Mesothelial cell of epicardium (in vitro differentiated cells): ENCODE data around the gene ZNF835. TPM values are rescaled to one million over a fixed set of nuclear protein-coding genes. Genes with fewer than 3 reads are reported as not detected.

Source experiments
- DNase-seq, 2 experiments: peaks; one replicate each; pipeline ENCODE4 v3.0.0; 2021; ENCODE audit warnings: low spot score in 2 of 2; ENCODE audit not compliant: unreplicated experiment in 2 of 2
- H3K27ac Mint-ChIP-seq: 2 replicates; pipeline ENCODE4 v1.8.0; 2021; ENCODE audit warnings: mixed read lengths
- H3K27me3 Mint-ChIP-seq: 2 replicates; pipeline ENCODE4 v1.8.0; 2021; ENCODE audit warnings: low read depth, mixed read lengths
- H3K36me3 Mint-ChIP-seq: 2 replicates; pipeline ENCODE4 v1.8.0; 2021; ENCODE audit warnings: mixed read lengths
- H3K4me1 Mint-ChIP-seq: 2 replicates; pipeline ENCODE4 v1.8.0; 2021; ENCODE audit warnings: mixed read lengths
- H3K4me3 Mint-ChIP-seq: 2 replicates; pipeline ENCODE4 v1.8.0; 2021; ENCODE audit warnings: mild to moderate bottlenecking, moderate library complexity, mixed read lengths
- H3K9me3 Mint-ChIP-seq: 2 replicates; pipeline ENCODE4 v1.8.0; 2021; ENCODE audit warnings: mixed read lengths
- total RNA-seq: library from RNA; stranded (reverse); gene quantifications from 3 replicates; pipeline ENCODE4 v1.2.1, GENCODE V29; 2021
- TF ChIP-seq, protein P1 (sequence below): fragments of 200-600 bp; sonication (generic); IDR thresholded peaks from one replicate; pipeline ENCODE4 v1.5.0; 2021; ENCODE audit warnings: antibody characterized with exemption; ENCODE audit not compliant: unreplicated experiment

The ZNF835 gene
- 0.07 to 0.34 TPM in 2 of 3 replicates, not detected in the other for total RNA-seq

- Mint-ChIP-seq H3K27ac (no peak within 1 kb of the TSS), H3K27me3 (no peaks in the 10 kb centered on the region), H3K9me3 (peaks cover 37% of the 10 kb centered on the region), H3K4me1 (no peaks in the 10 kb centered on the region), H3K4me3 (no peak within 1 kb of the TSS), H3K36me3 (peaks cover 3% of the 10 kb centered on the region)
- TF ChIP-seq, protein P1, sequence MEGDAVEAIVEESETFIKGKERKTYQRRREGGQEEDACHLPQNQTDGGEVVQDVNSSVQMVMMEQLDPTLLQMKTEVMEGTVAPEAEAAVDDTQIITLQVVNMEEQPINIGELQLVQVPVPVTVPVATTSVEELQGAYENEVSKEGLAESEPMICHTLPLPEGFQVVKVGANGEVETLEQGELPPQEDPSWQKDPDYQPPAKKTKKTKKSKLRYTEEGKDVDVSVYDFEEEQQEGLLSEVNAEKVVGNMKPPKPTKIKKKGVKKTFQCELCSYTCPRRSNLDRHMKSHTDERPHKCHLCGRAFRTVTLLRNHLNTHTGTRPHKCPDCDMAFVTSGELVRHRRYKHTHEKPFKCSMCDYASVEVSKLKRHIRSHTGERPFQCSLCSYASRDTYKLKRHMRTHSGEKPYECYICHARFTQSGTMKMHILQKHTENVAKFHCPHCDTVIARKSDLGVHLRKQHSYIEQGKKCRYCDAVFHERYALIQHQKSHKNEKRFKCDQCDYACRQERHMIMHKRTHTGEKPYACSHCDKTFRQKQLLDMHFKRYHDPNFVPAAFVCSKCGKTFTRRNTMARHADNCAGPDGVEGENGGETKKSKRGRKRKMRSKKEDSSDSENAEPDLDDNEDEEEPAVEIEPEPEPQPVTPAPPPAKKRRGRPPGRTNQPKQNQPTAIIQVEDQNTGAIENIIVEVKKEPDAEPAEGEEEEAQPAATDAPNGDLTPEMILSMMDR = no peak
- no peak for DNase-seq
These were observed at the start of gene ZNF835 for GRCh38 chr19:56671613-56671994. ZNF835 (minus strand) TSS chr19:56671757; CDS start chr19:56665198, 6,559 bp downstream.

GRCh38 chr19:56720281-56720680, 48.7 kb upstream of the ZNF835 start:
- TF ChIP-seq, protein P1 = no peak
- H3K27me3 Mint-ChIP-seq = no peaks in the 10 kb centered on the region
- no peaks in the 10 kb centered on the region for H3K4me1 Mint-ChIP-seq
- no peak for DNase-seq
- no peak overlapping the region for H3K27ac Mint-ChIP-seq
- no peak overlapping the region for H3K4me3 Mint-ChIP-seq
- H3K9me3 Mint-ChIP-seq = peaks cover 52% of the 10 kb centered on the region
- H3K36me3 Mint-ChIP-seq = peaks cover 2% of the 10 kb centered on the region

- Mint-ChIP-seq H3K4me1 (no peaks in the 10 kb centered on the region), H3K27ac (no peak overlapping the region), H3K27me3 (no peaks in the 10 kb centered on the region), H3K36me3 (peaks cover 2% of the 10 kb centered on the region), H3K4me3 (no peak overlapping the region), H3K9me3 (peaks cover 46% of the 10 kb centered on the region)
- no peak for DNase-seq
- TF ChIP-seq, protein P1 = no peak
These were observed 46.7 kb upstream of the ZNF835 start for GRCh38 chr19:56718231-56718630.

DNA sequence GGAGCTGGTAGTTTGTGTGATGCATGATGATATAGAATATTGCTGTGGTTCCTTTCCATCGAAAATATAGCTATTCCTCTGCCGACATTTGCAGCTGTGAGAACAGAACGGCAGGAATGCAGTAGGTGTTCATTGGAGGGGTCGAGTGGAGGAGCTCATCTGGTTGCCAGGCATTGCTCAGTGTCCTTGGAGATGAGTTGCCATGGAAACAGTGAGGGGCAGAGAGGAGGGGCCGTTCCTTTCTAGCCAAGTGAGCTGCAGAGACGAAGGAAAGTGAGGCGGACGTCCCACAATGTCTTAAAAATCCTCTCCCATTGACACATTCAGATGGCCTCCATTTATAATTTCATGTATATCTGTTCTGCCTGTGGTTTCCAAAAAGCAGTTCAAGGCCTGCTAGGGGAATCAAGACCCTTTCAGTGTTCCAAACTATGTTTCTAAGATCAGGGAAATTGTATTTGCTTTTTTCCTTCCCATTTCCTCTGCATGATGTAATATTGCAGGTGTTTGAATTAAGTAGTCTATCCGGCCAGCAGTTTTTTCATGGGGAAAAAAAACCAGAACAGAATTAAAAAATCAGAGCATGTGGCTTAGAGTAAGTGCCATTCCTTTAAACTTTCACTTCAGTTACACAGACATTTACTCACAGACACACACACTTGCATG, 41.2 kb upstream of the ZNF835 start:
- peaks cover 46% of the 10 kb centered on the region for H3K9me3 Mint-ChIP-seq
- H3K36me3 Mint-ChIP-seq = peaks cover 2% of the 10 kb centered on the region
- no peak overlapping the region for H3K4me3 Mint-ChIP-seq
- no peak for DNase-seq
- TF ChIP-seq, protein P1 = no peak
- H3K27ac Mint-ChIP-seq = no peak overlapping the region
- H3K4me1 Mint-ChIP-seq = no peaks in the 10 kb centered on the region
- no peaks in the 10 kb centered on the region for H3K27me3 Mint-ChIP-seq

DNA sequence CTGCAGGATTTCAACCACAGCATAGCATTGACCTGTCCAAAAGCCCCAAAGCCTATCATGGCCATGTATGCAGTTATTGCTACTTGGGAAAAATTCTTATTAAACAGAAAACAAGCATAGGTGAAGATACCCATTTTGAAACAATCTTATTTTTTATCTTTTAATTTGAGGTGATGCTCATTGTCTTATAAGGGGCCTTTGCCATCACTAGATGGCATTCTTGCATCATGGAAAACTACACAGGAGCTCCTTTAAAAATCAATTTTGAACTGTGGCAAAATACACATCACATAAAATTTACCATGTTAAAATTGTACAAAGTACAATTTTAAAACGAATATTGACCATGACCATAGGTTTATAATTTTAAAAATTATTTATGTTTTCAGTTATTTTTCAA, 38.9 kb upstream of the ZNF835 start:
- H3K4me1 Mint-ChIP-seq = no peaks in the 10 kb centered on the region
- no peak overlapping the region for H3K4me3 Mint-ChIP-seq
- no peak for DNase-seq
- H3K36me3 Mint-ChIP-seq = peaks cover 4% of the 10 kb centered on the region
- peaks cover 58% of the 10 kb centered on the region for H3K9me3 Mint-ChIP-seq
- TF ChIP-seq, protein P1 = no peak
- H3K27me3 Mint-ChIP-seq = no peaks in the 10 kb centered on the region
- H3K27ac Mint-ChIP-seq = no peak overlapping the region
